DND-41 (cell line): ENCODE measurements around the gene BMPER.

Experiments used
- ATAC-seq: fragments of 200-7000 bp; cut with Tn5 transposase; 3 replicates; pipeline ENCODE4 v1.9.1; 2021; ENCODE audit warnings: low read depth; ENCODE audit not compliant: insufficient read depth
- DNase-seq: peaks from one replicate; pipeline ENCODE4 v3.0.0-alpha.2; 2020
- H2AFZ ChIP-seq: 2 replicates; pipeline ENCODE4 v1.6.0; 2012; ENCODE audit warnings: low read depth, low read length
- H3K27ac ChIP-seq: 2 replicates; pipeline ENCODE4 v1.5.1; 2012; ENCODE audit warnings: low read length, inconsistent platforms
- H3K27me3 ChIP-seq: fragments of 200-600 bp; sonication (generic); 2 replicates; pipeline ENCODE4 v1.6.0; 2012; ENCODE audit warnings: low read length, mild to moderate bottlenecking, inconsistent platforms; ENCODE audit not compliant: insufficient read depth, poor library complexity
- H3K36me3 ChIP-seq: 2 replicates; pipeline ENCODE4 v1.5.1; 2012; ENCODE audit warnings: low read length, inconsistent platforms; ENCODE audit not compliant: insufficient read depth
- H3K4me1 ChIP-seq: 2 replicates; pipeline ENCODE4 v1.5.1; 2012; ENCODE audit warnings: mild to moderate bottlenecking, low read length; ENCODE audit not compliant: insufficient read depth
- H3K4me2 ChIP-seq: 2 replicates; pipeline ENCODE4 v1.6.0; 2012; ENCODE audit warnings: mild to moderate bottlenecking, moderate library complexity, low read length, inconsistent platforms; ENCODE audit not compliant: insufficient read depth
- H3K4me3 ChIP-seq, 2 experiments: fragments of 200-600 bp in 1 of 2; shearing (Covaris generic) in 1 of 2; 2 replicates each; pipeline ENCODE4 v1.5.1; 2012 to 2016; ENCODE audit warnings: inconsistent platforms in 2 of 2, low read length in 2 of 2, mild to moderate bottlenecking in 2 of 2, low read depth in 1 of 2, moderate library complexity in 1 of 2
- H3K79me2 ChIP-seq: 2 replicates; pipeline ENCODE4 v1.6.0; 2012; ENCODE audit warnings: low read length, inconsistent platforms; ENCODE audit not compliant: insufficient read depth
- H3K9ac ChIP-seq: 2 replicates; pipeline ENCODE4 v1.6.0; 2012; ENCODE audit warnings: low read depth, mild to moderate bottlenecking, inconsistent platforms, low read length, moderate library complexity
- H3K9me3 ChIP-seq: 2 replicates; pipeline ENCODE4 v1.5.1; 2012; ENCODE audit warnings: low read length, moderate library complexity, mild to moderate bottlenecking, inconsistent platforms; ENCODE audit not compliant: insufficient read depth, severe bottlenecking
- H4K20me1 ChIP-seq: 2 replicates; pipeline ENCODE4 v1.6.0; 2012; ENCODE audit warnings: low read length; ENCODE audit not compliant: insufficient read depth
- EZH2 ChIP-seq: IDR thresholded peaks from 3 replicates; pipeline ENCODE4 v1.6.1; 2012; ENCODE audit warnings: borderline replicate concordance, low read depth, mild to moderate bottlenecking, moderate library complexity, low read length, inconsistent platforms; ENCODE audit not compliant: severe bottlenecking
- TF ChIP-seq, protein P1 (sequence below): IDR thresholded peaks from 2 replicates; pipeline ENCODE4 v1.5.1; 2012; ENCODE audit warnings: borderline replicate concordance, low read length, moderate library complexity, mild to moderate bottlenecking; ENCODE audit not compliant: poor library complexity, severe bottlenecking; ENCODE audit errors: extremely low read depth

The BMPER gene

DNA sequence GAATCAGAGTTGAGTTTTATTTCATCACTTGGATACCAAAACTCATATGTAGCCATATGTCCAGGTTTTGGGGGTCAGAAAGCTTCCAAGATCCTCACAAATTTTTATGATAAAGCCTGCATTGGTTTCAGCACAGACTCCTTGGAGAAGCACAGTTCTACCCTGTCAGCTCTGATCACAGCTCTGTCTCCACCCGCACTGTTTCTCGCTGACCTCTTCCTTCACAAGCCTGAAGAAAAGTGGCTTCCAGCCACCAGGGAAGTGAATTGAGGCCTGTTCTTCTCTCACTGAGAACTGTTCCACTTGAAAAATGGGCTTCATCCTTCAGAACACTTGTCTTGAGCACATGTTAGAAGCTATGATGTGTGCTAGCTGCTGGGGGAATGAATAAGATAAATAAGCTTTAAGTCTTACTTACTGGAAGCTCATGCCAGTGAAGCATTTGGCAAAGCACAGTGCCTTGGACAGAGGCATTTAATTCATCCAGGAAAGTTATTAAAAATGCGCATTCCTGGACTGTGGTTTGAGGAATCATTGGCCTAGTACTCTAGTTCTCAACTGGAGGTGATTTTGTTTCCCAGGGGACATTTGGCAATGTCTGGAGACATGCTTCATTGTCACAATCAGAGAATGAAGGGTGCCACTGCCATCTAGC is 133.6 kb downstream of the BMPER start:
- Histone ChIP-seq H3K79me2 (no peaks in the 10 kb centered on the region), H3K36me3 (no peaks in the 10 kb centered on the region), H2AFZ (no peak overlapping the region), H3K4me1 (no peaks in the 10 kb centered on the region), H3K27ac (no peak overlapping the region), H3K4me3 (no peak overlapping the region), H3K27me3 (no peaks in the 10 kb centered on the region), H3K9me3 (no peaks in the 10 kb centered on the region), H4K20me1 (no peaks in the 10 kb centered on the region), H3K4me2 (no peak overlapping the region), H3K9ac (no peak overlapping the region)
- DNase-seq (no peak), ATAC-seq (no peak)
- no peak for TF ChIP-seq EZH2
- TF ChIP-seq, protein P1, sequence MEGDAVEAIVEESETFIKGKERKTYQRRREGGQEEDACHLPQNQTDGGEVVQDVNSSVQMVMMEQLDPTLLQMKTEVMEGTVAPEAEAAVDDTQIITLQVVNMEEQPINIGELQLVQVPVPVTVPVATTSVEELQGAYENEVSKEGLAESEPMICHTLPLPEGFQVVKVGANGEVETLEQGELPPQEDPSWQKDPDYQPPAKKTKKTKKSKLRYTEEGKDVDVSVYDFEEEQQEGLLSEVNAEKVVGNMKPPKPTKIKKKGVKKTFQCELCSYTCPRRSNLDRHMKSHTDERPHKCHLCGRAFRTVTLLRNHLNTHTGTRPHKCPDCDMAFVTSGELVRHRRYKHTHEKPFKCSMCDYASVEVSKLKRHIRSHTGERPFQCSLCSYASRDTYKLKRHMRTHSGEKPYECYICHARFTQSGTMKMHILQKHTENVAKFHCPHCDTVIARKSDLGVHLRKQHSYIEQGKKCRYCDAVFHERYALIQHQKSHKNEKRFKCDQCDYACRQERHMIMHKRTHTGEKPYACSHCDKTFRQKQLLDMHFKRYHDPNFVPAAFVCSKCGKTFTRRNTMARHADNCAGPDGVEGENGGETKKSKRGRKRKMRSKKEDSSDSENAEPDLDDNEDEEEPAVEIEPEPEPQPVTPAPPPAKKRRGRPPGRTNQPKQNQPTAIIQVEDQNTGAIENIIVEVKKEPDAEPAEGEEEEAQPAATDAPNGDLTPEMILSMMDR = no peak

- Histone ChIP-seq H3K36me3 (no peaks in the 10 kb centered on the region), H2AFZ (no peak overlapping the region), H3K79me2 (no peaks in the 10 kb centered on the region), H3K27ac (no peak overlapping the region), H3K9me3 (no peaks in the 10 kb centered on the region), H3K4me1 (no peaks in the 10 kb centered on the region), H4K20me1 (no peaks in the 10 kb centered on the region), H3K4me2 (no peak overlapping the region), H3K27me3 (no peaks in the 10 kb centered on the region), H3K9ac (no peak overlapping the region), H3K4me3 (no peak overlapping the region)
- ATAC-seq (no peak), DNase-seq (no peak)
- TF ChIP-seq, protein P1 = no peak
- TF ChIP-seq EZH2 = no peak
Observed at GRCh38 chr7:34041707-34042106, 136.4 kb downstream of the BMPER start.

DNA sequence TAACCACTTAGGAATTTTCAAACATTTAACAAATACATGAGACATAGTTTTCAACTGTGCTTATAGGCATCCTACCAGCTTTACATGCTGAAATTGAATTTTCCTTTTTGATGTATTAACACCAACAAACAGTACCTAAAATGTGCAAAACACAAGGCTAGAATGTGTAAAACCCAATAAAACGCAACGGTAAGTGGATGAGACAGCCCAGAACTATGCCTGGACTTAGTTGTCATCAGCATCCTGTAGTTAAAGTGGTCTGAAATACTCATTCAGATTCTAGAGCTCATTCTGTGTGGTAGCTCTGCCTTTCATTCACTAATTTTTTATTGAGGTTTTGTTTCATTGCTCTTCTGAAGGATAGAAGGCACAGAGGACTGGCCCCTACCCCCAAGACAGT is 137.1 kb downstream of the BMPER start:
- Histone ChIP-seq H3K9ac (no peak overlapping the region), H3K4me1 (no peaks in the 10 kb centered on the region), H2AFZ (no peak overlapping the region), H3K27me3 (no peaks in the 10 kb centered on the region), H3K4me3 (no peak overlapping the region), H3K4me2 (no peak overlapping the region), H3K9me3 (no peaks in the 10 kb centered on the region), H4K20me1 (no peaks in the 10 kb centered on the region), H3K36me3 (no peaks in the 10 kb centered on the region), H3K27ac (no peak overlapping the region), H3K79me2 (no peaks in the 10 kb centered on the region)
- no peak for TF ChIP-seq EZH2
- TF ChIP-seq, protein P1 = no peak
- DNase-seq (no peak), ATAC-seq (no peak)
